K562 (cell line): Measurements from ENCODE around the gene MCIDAS. TPM values are rescaled to one million over a fixed set of nuclear protein-coding genes. Genes with fewer than 3 reads are reported as not detected.

ENCODE experiments used
- ATAC-seq: fragments of 200-7000 bp; cut with Tn5 transposase; 3 replicates; pipeline ENCODE4 v1.9.1; 2020; ENCODE audit warnings: moderate library complexity
- BruUV-seq: library from RNA; stranded (reverse); fragments of 400-500 nt; replicated peaks from 2 replicates; lab custom pipeline; 2021; lab: Mats Ljungman, UMichigan
- CTCF ChIA-PET: fragments of 300-600 bp; formaldehyde crosslinking; extraction: SDS; loops from one replicate; lab custom pipeline; 2021; ENCODE audit warnings: low intra/inter-chr PET ratio; lab: Yijun Ruan, JAX
- POLR2A ChIA-PET: fragments of 300-600, 350-650 bp; sonication (Branson Sonifier 250); formaldehyde crosslinking; extraction: SDS; loops from one replicate; lab custom pipeline; 2021; ENCODE audit warnings: antibody characterized with exemption, inconsistent platforms; lab: Yijun Ruan, JAX
- DNase-seq, 4 experiments: peaks; one replicate each; pipeline versions ENCODE4 v3.0.0 to v3.0.0-alpha.2; 2011 to 2018; ENCODE audit warnings: low spot score in 3 of 4, mixed read lengths in 3 of 4; ENCODE audit errors: extremely low read depth in 1 of 4
- FAIRE-seq: peaks from 2 replicates; lab custom pipeline; 2011; peaks lifted over from hg19 to GRCh38; lab: Jason Lieb, UNC
- H2AFZ ChIP-seq: 2 replicates; pipeline ENCODE4 v1.6.0; 2011; ENCODE audit warnings: low read depth, low read length, control low read depth, inconsistent platforms
- H3K27ac ChIP-seq: fragments of 200-600 bp; 3 replicates; pipeline ENCODE4 v1.8.0; 2011; ENCODE audit warnings: low read depth, mild to moderate bottlenecking, control low read depth, inconsistent platforms, low read length, moderate library complexity, mixed read lengths; ENCODE audit errors: extremely low read depth
- H3K27me3 ChIP-seq, 2 experiments: fragments of 300-600 bp in 1 of 2; 2 replicates in 1 of 2; 3 replicates in 1 of 2; pipeline versions ENCODE4 v1.6.0 to v1.8.0; 2011; ENCODE audit warnings: inconsistent platforms in 2 of 2, low read length in 2 of 2, mild to moderate bottlenecking in 1 of 2, mixed read lengths in 1 of 2, moderate library complexity in 1 of 2; ENCODE audit not compliant: control insufficient read depth in 2 of 2, insufficient read depth in 2 of 2
- H3K36me3 ChIP-seq: fragments of 300-600 bp; 3 replicates; pipeline ENCODE4 v1.8.0; 2011; ENCODE audit warnings: mild to moderate bottlenecking, low read length, inconsistent platforms; ENCODE audit not compliant: control insufficient read depth, insufficient read depth
- H3K4me1 ChIP-seq, 2 experiments: fragments of 200-600 bp in 1 of 2; replicated peaks in 1 of 2; 2 replicates in 1 of 2; 3 replicates in 1 of 2; pipeline versions ENCODE4 v1.5.1 to v1.8.0; 2011; ENCODE audit warnings: inconsistent platforms in 2 of 2, low read length in 2 of 2, mild to moderate bottlenecking in 1 of 2, mixed read lengths in 1 of 2, moderate library complexity in 1 of 2; ENCODE audit not compliant: control insufficient read depth in 2 of 2, insufficient read depth in 2 of 2
- H3K4me2 ChIP-seq: 2 replicates; pipeline ENCODE4 v1.6.1; 2011; ENCODE audit warnings: low read length, control low read depth, inconsistent platforms, mixed read lengths; ENCODE audit not compliant: insufficient read depth
- H3K4me3 ChIP-seq: fragments of 200-600 bp; sonication (generic), shearing (Covaris generic); 2 replicates; pipeline ENCODE4 v1.5.1; 2016; ENCODE audit warnings: control low read depth, inconsistent platforms
- H3K79me2 ChIP-seq: fragments of 200-600 bp; 3 replicates; pipeline ENCODE4 v1.8.0; 2011; ENCODE audit warnings: low read length, inconsistent platforms; ENCODE audit not compliant: control insufficient read depth, insufficient read depth
- H3K9ac ChIP-seq, 2 experiments: 2 replicates each; pipeline versions ENCODE4 v1.6.0 to v1.6.1; 2011; ENCODE audit warnings: low read depth in 2 of 2, low read length in 2 of 2, control low read depth in 1 of 2, inconsistent platforms in 1 of 2, mild to moderate bottlenecking in 1 of 2, mixed read lengths in 1 of 2; ENCODE audit not compliant: insufficient read depth in 1 of 2
- H3K9me1 ChIP-seq: one replicate; pipeline ENCODE4 v1.6.0; 2011; ENCODE audit warnings: inconsistent platforms, mild to moderate bottlenecking, low read length, moderate library complexity; ENCODE audit not compliant: control insufficient read depth, insufficient read depth
- H3K9me3 ChIP-seq: replicated peaks from 2 replicates; pipeline ENCODE4 v1.5.1; 2011; ENCODE audit warnings: low read depth, low read length, inconsistent platforms; ENCODE audit not compliant: control insufficient read depth, insufficient read depth
- H4K20me1 ChIP-seq: replicated peaks from 2 replicates; pipeline ENCODE4 v1.6.1; 2011; ENCODE audit warnings: low read length, inconsistent platforms, mixed read lengths; ENCODE audit not compliant: control insufficient read depth, insufficient read depth
- BRD9 ChIP-seq: fragments of 450-650 bp; IDR thresholded peaks from 2 replicates; pipeline ENCODE4 v1.6.1; 2018; ENCODE audit warnings: low read depth; ENCODE audit not compliant: partially characterized antibody
- E2F4 ChIP-seq: sonication (generic); formaldehyde crosslinking; IDR thresholded peaks from 2 replicates; pipeline ENCODE4 v1.8.0; 2022; ENCODE audit warnings: mild to moderate bottlenecking, low read depth, missing genetic modification reagents
- FIP1L1 ChIP-seq: fragments of 200-400 bp; formaldehyde crosslinking; IDR thresholded peaks from 2 replicates; pipeline ENCODE4 v1.6.1; 2018; ENCODE audit warnings: mild to moderate bottlenecking, low read depth, low read length; ENCODE audit not compliant: poor library complexity, severe bottlenecking
- HMG20B ChIP-seq: fragments of 250-450 bp; sonication (Bioruptor Pico); IDR thresholded peaks from 2 replicates; pipeline ENCODE4 v1.5.0; 2021; ENCODE audit warnings: mild to moderate bottlenecking
- NFE2 ChIP-seq: IDR thresholded peaks from 2 replicates; pipeline ENCODE4 v1.6.1; 2014; ENCODE audit warnings: antibody characterized with exemption, low read depth
- NUFIP1 ChIP-seq: fragments of 450-650 bp; IDR thresholded peaks from 2 replicates; pipeline ENCODE4 v1.6.1; 2018; ENCODE audit not compliant: partially characterized antibody
- POLR2AphosphoS5 ChIP-seq: IDR thresholded peaks from 2 replicates; pipeline ENCODE4 v1.6.1; 2011; ENCODE audit warnings: mild to moderate bottlenecking, low read depth, low read length, moderate library complexity; ENCODE audit not compliant: control insufficient read depth, insufficient read depth
- ZFP36 ChIP-seq: fragments of 150-350 bp; IDR thresholded peaks from 2 replicates; pipeline ENCODE4 v1.6.1; 2018; ENCODE audit warnings: low read length, low read depth; ENCODE audit not compliant: partially characterized antibody
- ZNF324 ChIP-seq: fragments of 250-450 bp; sonication (Bioruptor Pico); IDR thresholded peaks from 2 replicates; pipeline ENCODE4 v1.4.0; 2020; ENCODE audit warnings: mild to moderate bottlenecking
- ZNF551 ChIP-seq: fragments of 250-450 bp; sonication (Bioruptor Pico); IDR thresholded peaks from 2 replicates; pipeline ENCODE4 v1.5.0; 2021; ENCODE audit warnings: mild to moderate bottlenecking, moderate library complexity
- WGBS: fragments of 100-300 bp; shearing (Covaris generic); methylation state at CpG from one replicate; pipeline ENCODE4 v1.1.6; 2016; ENCODE audit warnings: low coverage, mixed read lengths; ENCODE audit not compliant: insufficient coverage; ENCODE audit errors: missing lambda C conversion rate; 5-methylcytosine and 5-hydroxymethylcytosine counted together
- in situ Hi-C: fragments of 300-500 bp; cut with MboI; formaldehyde crosslinking; loops from 4 replicates; pipeline ENCODE4 v1.15.0; 2018; ENCODE audit warnings: inconsistent platforms, mixed read lengths
- intact Hi-C: fragments of 100-400 bp; cut with micrococcal nuclease; formaldehyde crosslinking; loops from 2 replicates; pipeline ENCODE4 v1.14.2; 2022
- polyA plus RNA-seq, 8 experiments: library from polyadenylated mRNA; depleted of rRNA in 4 of 8; stranded (reverse) in 5 of 8; unstranded in 3 of 8; fragments of >200 nt; fragmentation: Nextera tagmentation in 2 of 8; fragmentation: Illumina TruSeq in 1 of 8; extraction: Ambion mirVana in 2 of 8; extraction: Trizol in 1 of 8; gene quantifications; 2 replicates each; pipeline versions ENCODE4 v1.2.1 to v1.2.3, GENCODE V29; 2011 to 2014; ENCODE audit warnings: inconsistent platforms in 1 of 8, missing spikeins in 1 of 8
- total RNA-seq, 7 experiments: library from RNA; depleted of rRNA in 6 of 7; stranded (reverse); fragments of >200 nt in 6 of 7; fragmentation: Illumina TruSeq in 2 of 7; extraction: Trizol in 2 of 7; gene quantifications; 2 replicates each; pipeline versions ENCODE4 v1.2.1 to v1.2.3, GENCODE V29; 2011 to 2021; ENCODE audit warnings: low replicate concordance in 1 of 7
- TF ChIP-seq, protein P1 (sequence below), 2 experiments: IDR thresholded peaks; 2 replicates each; pipeline ENCODE4 v1.6.1; 2012; ENCODE audit warnings: improper control_type of control experiment in 2 of 2, low read depth in 2 of 2, low read length in 2 of 2, borderline replicate concordance in 1 of 2
- TF ChIP-seq, protein P2 (sequence below): sonication (generic); formaldehyde crosslinking; IDR thresholded peaks from 2 replicates; pipeline ENCODE4 v1.8.0; 2022; ENCODE audit warnings: missing genetic modification reagents, mild to moderate bottlenecking, moderate library complexity, borderline replicate concordance

MCIDAS gene
- total and polyA plus RNA-seq, 9 of the 15 experiments (the other 6 are each of a cell fraction or from before 2014, with no cell fraction given): 0.07 to 1.5 (median 0.69) TPM

DNA sequence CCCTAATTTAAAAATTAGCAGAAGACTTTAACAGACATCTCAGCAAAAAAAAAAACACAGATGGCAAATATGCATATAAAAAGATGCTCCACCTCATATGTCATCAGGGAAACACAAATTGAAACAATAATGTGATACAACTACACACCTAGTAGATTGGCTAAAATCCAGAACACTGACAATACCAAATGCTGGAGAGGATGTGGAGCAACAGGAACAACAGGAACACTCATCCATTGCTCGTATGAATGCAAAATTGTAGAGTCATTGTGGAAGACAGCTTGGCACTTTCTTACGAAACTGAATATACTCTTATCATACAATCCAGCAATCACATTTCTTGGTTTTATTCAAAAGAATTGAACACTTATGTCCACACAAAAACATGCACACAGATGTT is 22.1 kb downstream of the MCIDAS start:
- ChIA-PET CTCF (no interaction called here), POLR2A (no interaction called here)
- in situ Hi-C loops: no loop called here

More for the DNA sequence above, 22.1 kb downstream of the MCIDAS start:
- no TSS peak for BruUV-seq
- peak; percentile 60 for FAIRE-seq
- H3K27ac ChIP-seq: no peak overlapping the region
- 8% methylated on average over 2 of the region's 2 CpGs for WGBS
- DNase-seq: no peak
- TF ChIP-seq FIP1L1: no peak
- no peak for TF ChIP-seq HMG20B (CRISPR knock-in tag)
- TF ChIP-seq ZNF551: no peak
- 0 out of 2 replicates have a peak, but pooled peaks have one; percentile 12 for TF ChIP-seq NFE2
- TF ChIP-seq, protein P1, sequence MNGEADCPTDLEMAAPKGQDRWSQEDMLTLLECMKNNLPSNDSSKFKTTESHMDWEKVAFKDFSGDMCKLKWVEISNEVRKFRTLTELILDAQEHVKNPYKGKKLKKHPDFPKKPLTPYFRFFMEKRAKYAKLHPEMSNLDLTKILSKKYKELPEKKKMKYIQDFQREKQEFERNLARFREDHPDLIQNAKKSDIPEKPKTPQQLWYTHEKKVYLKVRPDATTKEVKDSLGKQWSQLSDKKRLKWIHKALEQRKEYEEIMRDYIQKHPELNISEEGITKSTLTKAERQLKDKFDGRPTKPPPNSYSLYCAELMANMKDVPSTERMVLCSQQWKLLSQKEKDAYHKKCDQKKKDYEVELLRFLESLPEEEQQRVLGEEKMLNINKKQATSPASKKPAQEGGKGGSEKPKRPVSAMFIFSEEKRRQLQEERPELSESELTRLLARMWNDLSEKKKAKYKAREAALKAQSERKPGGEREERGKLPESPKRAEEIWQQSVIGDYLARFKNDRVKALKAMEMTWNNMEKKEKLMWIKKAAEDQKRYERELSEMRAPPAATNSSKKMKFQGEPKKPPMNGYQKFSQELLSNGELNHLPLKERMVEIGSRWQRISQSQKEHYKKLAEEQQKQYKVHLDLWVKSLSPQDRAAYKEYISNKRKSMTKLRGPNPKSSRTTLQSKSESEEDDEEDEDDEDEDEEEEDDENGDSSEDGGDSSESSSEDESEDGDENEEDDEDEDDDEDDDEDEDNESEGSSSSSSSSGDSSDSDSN (IDR thresholded peaks at IDR 0.05; ENCODE audit: borderline replicate concordance in 1 of 2, low read depth in 2 of 2, low read length in 2 of 2): no peak
- TF ChIP-seq ZNF324 (CRISPR knock-in tag): no peak
- no peak for TF ChIP-seq NUFIP1
- TF ChIP-seq BRD9: no peak
- TF ChIP-seq, protein P2, sequence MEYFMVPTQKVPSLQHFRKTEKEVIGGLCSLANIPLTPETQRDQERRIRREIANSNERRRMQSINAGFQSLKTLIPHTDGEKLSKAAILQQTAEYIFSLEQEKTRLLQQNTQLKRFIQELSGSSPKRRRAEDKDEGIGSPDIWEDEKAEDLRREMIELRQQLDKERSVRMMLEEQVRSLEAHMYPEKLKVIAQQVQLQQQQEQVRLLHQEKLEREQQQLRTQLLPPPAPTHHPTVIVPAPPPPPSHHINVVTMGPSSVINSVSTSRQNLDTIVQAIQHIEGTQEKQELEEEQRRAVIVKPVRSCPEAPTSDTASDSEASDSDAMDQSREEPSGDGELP: no peak
- no peak for TF ChIP-seq POLR2AphosphoS5
- peak; percentile 18 for TF ChIP-seq ZFP36
- no peak for TF ChIP-seq E2F4 (CRISPR knock-in tag)
- TF ChIP-seq, all 486 proteins: peak for 2
- Histone ChIP-seq H3K4me1 (no peaks in the 10 kb centered on the region), H3K4me2 (no peak overlapping the region), H3K9ac (no peak overlapping the region), H3K79me2 (no peaks in the 10 kb centered on the region), H3K27me3 (peaks cover 8 to 11% of the 10 kb centered on the region in 2 experiments), H4K20me1 (no peaks in the 10 kb centered on the region), H3K9me3 (no peaks in the 10 kb centered on the region; the same call in 1 of the 2 replicates), H2AFZ (no peak overlapping the region), H3K9me1 (no peaks in the 10 kb centered on the region), H3K36me3 (no peaks in the 10 kb centered on the region), H3K4me3 (no peak overlapping the region)
- intact Hi-C loops: no loop called here
- no peak for ATAC-seq
